Kidney tubule cell (primary cell): ENCODE data around the gene IGDCC3.
"Not testable (repeated sequence)": the region's sequence is repeated elsewhere in the genome, so short reads cannot be mapped to it uniquely, and the experiment has no call there.

Experiments used
- DNase-seq: peaks from one replicate; pipeline ENCODE4 v3.0.0-alpha.2; 2018; ENCODE audit warnings: low spot score

Gene IGDCC3

DNA sequence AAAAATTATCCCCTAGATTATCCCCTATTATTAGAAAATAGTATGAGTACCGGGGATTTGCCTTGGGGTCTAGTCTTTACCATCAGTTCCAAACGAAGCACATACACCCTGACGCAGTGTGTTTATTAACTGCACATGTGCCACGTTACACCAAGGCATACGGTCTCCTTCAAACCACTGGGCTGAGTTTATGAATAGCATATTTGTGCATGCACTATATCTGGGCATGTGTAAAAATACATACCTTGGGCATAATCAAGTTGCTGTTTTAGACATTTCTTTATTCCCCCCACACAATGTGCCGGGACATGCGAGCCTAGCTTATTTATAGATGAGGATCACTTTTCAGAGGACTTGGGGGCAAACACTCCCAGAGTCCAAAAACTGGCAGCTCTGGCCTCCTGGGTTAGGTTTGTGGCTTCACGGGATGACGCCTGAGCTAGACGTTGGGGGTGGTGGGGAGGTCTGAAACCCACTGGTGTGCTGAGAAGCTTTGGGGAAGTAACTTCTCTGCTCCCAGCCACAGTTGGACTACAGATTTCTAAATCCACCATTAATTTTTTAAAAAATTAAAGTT lies 28.7 kb upstream of the IGDCC3 start:
- DNase-seq = no peak

DNA sequence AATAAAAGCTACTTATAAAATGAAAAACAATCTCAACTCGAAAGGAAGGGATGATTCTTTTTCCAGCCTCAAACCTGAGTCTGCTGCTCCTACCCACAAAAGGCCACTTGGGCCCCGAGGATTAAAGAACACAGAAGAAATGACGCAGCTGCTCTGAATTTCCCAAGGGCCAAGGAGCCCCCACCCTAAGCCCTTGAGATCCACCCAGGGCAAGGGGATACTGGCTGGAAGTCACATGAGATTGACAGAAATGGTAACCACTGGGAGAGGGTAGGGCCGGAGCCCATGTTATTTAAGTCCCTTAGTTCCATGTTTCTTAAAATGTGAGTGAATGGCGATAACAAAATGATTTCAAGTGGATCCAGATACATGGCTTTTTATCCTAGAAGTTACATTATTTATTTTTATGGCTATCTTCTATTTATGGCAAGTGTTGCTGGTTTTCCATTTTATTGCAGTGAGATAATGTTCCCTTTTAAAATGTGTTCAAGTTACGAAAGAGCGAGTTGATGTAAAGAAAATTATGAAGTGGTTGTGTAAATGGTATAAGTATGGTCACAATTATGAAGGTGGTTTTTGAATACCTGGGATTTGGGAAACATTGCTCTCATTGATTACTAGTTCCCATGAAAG lies 28.1 kb upstream of the IGDCC3 start:
- no peak for DNase-seq

DNA sequence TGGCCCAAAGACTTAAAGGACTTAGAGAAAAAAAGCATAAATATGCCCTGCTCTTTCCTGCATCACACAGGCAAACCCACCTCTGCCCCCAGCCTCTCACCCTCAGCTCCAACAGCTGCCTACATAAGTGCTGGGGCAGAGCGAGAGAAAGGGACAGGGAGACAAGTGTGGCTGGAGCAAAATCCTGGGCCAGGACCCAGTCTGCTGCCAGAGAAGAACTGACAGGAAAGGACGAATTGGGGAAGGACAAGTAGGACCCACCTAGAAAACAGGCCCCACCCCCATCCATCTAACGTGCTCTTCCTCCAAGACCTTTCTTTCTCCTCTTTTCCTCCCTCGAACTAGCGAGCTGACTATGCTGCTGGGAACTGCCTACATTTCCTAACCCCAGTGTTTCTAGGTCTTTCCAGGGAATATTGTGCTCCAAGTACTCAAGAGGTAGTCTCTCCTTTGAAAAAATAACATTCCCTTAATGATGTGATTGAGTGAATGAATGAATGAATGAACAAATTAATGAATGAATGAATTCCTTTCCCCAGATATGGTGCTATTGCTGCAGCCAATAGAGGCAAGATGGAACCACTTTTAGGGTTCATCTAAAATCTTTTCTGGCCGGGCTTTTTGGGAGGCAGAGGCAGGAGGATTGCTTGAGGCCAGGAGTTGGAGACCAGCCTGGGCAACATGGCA lies 26.5 kb upstream of the IGDCC3 start:
- DNase-seq = no peak

DNA sequence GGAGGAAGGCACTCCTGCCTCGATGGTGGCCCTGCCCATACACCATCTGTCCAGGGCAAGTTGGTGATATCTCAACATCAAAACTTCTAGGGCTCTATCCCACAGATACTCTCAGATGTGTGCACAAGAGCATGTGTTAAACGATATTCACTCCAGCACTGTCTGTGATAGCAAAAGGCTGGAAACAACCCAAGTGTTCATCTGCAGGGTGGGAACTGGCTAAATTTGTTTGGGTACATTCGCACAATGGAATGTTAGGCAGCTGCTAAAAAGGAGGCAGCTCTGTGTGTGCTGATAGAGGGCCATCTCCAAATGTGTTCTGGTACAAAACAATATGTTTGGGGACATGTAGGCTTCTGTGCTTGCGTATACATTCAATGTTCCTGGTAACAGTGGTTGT lies 25.2 kb upstream of the IGDCC3 start:
- DNase-seq = no peak

DNA sequence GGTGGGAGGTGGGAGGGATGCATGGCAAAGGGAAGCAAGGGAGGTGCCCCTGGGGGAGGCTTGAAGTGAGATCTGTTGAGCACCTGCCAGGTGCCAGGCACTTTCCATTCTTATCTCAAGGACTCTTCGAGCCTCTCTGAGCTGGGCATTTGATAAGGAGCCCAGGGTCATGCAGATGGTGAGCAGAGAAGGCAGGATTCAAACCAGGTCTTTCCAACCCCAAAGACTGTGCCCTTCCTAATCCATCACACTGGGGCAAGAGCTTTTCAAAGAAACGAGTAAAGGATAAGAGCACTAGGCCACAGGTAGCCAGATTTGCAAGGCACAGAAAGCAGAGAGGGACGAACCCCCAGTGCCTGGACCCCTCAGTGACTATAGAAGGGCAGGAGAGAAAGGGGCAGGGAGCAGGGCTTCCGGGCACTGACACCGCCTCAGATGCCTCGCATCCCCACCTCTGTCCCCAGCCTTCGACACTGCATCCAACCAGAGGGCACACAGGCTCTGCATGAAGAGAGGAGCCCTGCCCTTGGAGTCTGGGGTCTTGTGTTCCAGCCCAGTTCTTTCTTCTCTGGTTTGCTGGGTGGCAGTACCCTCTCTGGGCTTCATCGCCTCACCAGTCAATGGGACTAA lies 23.9 kb upstream of the IGDCC3 start:
- no peak for DNase-seq

DNA sequence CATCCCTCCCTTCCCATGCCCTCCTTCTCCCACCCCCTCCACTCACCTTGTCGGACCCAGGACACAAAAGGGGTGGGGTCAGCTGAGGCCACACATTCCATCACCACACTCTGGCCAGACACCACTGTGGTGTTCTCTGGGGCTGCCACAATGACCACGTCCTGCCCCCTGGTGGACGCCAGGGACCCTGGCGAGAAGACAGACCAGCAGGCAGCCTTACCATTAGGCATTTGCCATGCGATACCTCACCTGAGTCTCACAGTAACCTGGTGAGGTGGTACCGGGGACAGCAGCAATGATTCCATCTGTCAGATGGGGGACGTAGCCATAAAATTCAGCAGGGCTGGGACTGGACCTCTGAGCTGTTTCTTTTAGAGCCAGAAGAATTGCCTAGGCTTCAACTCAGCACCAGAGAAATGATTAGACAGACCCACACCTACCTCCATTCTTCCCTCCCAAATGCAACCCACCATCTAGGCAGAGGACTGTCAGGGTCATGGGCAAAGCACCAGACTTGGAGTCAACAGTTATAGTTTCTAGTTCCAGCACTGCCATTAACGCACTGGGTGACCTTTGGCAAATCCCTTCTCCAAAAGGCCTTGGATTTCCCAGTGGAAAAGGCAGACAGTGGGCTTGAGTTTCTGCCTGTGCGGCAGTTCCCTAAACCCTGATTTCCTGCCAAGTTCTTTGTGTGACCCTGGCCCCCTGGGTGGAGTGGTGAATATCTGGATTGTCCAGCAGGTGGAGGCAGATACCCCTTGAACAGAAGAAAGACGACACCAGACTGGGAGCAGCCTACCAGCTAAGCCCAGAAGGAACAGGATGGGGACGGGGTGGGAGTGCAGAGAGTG lies 23.2 kb upstream of the IGDCC3 start:
- peak; percentile 71 for DNase-seq

DNA sequence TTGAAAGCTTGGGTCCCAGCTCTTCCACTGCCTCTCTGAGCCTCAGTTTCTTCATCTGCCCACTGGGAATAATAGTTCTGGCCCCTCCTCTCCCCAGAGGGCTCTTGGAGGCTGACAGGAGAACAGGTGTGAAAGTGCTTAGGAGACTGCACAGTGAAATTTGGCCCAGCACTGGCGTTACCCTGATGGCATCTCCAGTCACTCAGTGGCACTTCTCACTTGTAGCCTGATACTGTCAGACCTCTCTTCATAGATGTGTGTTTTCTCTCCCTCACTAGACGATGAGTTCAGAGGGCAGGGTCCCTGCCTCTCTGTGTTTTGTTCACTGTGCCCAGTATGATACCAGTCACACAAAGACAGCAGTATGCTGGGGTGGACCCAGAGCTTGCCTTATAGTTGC lies 22.2 kb upstream of the IGDCC3 start:
- DNase-seq = no peak

DNA sequence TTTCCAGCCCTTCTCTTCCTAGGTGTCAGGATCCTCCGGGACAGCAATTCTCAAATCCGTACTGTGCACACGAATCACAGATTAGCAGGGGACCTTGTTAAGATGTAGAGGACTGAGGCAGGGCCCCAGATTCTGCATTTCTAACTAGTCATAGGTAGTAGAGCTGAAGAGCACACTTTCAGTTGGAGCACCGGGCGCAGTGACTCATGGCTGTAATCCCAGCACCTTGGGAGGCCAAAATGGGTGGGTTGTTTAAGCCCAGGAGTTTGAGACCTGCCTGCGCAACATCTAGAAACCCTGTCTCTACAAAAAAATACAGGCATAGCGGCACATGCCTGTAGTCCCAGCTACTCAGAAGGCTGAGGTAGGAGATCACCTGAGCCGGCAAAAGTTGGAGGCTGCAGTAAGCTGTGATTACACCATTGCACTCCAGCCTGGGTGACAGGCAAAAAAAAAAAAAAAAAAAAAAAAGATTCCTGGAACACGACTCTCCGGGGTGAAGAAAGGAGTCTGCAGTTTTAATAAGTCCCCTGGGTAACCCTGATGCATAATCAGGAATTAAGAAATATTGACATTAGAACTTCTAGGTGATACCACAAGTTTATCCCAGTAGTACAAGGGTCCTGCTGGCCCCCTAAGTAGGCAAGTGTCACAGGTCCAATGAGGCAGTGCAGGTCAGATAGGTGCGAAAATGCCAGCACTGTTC lies 21.4 kb upstream of the IGDCC3 start:
- DNase-seq = no peak

DNA sequence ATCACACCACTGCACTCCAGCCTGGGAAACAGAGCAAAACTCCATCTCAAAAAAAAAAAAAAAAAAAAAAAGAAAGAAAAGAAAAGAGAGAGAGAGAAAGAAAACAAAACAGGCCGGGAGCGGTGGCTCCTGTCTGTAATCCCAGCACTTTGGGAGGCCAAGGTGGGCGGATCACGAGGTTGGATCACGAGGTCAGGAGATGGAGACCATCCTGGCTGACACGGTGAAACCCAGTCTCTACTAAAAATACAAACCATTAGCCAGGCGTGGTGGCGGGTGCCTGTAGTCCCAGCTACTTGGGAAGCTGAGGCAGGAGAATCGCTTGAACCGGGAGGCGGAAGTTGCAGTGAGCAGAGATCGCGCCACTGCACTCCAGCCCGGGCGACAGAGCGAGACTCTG lies 20.7 kb upstream of the IGDCC3 start:
- DNase-seq = not testable (repeated sequence)

DNA sequence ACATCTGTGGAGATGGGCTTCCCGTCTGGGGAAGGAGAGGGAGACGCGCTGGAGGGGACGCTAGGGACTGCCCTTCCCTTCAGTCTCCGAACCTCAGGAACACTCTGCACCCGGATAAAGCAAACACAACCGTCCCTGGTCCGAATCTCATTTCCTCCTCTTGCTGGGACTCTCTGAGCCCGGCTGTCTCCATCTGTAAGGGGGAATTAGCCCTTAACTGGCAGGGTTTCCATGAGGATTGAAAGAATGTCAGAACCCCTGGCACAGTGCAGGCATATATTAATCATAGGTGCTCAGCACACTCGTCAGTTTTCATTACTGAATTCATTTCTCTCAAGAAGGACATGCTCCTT lies 19.1 kb upstream of the IGDCC3 start:
- DNase-seq = no peak

DNA sequence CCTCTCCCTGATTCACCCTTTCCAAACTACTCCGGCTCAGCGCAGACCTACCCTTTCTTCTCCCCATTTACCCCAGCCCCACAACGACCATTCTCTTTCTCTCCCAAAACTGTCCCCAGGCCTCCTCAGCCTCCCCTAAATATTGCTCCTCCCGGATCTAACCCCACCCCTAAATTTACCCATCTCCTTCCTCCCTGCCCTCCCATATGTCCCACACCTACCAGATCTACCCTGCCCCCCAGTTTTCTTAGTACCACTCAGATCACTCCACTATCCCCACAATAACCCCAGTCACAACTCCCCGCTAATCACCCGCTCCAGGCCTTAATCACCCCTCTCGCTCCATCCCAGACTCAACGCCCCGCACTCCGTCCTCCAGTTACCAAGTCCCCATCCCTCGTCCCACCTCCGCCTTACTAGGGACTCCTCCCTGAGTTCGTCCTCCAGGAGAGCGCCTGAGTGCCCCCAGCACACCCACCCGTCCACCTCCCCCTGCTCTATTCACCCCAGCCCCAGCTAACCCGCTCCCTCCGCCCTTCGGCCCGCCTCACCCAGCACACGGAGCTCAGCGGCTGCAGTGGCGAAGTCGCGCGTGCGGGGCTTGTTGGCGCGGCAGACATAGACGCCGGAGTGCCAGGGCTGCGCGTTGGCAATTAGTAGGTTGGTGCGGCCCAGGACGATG lies 18.6 kb upstream of the IGDCC3 start:
- DNase-seq = no peak

DNA sequence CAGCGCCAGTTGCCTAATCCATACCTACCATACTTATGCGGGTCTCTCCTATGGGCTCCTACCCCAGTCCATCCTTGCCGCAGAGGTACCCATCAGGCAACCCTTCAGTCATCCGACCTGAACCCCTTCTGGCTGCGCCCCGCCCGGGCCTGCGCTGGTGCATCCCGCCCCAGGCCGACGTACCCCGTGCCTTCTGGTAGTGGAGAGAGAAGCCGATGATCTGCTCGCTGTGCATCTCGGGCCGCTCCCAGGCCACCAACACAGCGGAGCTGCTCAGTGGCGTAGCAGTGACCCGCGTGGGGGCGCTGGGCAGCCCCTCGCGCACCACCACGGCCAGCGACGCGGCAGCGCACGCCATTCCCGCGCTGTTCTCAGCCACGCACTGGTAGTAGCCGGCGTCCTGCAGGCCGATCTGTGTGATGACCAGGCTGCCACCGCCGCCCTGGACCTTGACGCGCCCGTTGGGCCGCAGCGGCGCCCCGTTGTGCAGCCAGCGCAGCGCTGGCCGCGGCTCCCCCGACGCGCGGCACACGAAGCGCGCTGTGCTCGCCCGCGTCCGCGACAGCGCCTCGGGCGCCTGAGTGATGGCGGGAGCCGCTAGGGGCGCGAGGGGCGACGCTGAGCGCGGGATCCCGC lies 17.9 kb upstream of the IGDCC3 start:
- no peak for DNase-seq

DNA sequence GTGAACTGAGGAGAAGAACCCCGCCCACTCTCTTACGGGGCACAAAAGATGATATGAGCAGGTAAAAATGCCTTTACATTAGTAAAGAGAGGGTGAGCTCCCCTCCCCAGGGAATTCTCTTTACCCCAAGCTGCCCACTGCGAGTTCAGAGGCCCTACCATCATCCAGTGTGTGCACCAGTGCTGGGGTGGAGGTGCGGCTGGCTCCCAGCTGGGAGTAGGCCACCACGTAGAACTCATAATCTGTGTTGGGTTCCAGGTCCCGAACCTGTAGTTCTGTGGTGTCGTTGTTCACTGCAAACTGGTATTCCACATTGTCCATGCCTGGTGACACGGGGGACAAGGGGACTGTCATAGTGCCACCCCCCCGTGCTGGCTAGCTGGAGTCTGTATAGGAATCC lies 17.1 kb upstream of the IGDCC3 start:
- no peak for DNase-seq

DNA sequence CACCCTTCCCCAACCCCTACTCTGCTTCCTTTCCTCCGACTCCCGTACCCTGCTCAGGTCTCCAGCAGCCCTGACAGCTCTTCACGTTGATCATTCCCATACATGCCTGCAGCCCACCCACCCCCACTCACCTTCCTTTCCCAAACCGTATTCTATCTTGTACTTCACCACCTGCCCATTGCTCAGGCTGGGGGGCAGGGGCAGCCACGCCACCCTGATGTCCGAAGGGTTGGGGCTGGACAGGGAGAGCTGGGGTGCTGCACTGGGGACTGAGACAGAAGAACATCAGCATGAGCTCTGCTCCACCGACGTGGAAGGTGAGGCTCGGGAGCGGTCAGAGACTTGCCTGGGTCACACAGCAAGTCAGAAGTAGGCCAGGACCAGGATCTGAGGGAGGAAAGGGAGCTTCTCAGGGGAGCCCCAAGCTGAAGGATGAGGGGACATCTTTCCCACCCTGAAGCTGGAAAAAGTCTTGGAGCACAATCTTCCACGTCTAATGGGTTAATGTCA lies 16.5 kb upstream of the IGDCC3 start:
- DNase-seq = no peak

DNA sequence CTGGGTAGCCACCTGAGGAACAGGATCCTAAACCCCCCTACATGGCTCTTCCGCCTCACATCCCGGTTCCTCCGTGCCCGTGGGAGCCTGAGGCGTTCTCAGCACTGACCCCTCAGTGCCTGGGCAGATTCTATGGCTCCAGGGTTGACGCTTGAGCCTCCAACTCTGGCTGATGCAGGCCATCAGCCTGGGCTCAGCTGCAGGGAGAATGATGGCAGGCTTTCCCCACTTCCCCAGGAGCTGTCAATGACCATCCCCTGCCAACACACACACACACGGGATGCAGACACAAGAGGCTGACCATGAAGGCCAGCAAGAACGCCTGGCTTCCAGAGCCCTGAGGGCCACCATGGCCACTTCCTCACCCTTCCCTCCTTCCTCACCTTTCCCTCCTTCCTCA lies 15.8 kb upstream of the IGDCC3 start:
- no peak for DNase-seq

DNA sequence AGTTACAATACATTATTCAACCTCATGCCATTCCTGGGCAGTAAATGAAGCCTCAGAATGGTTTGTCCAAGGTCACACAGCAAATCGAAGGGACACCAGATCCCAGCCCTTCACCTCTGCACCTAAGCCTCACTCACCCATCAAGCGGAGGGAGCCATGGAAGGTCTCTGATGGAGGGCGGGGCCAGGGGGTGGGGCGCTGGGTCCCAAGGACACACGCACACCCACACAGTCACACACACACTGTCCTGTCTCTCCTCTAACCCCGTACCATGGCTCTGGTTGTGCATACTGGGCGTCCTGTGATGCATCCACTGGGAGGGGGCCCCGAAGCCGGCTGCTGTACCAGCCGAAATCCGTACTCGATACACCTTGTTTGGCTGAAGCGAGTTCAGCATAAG lies 15.3 kb upstream of the IGDCC3 start:
- DNase-seq = no peak

DNA sequence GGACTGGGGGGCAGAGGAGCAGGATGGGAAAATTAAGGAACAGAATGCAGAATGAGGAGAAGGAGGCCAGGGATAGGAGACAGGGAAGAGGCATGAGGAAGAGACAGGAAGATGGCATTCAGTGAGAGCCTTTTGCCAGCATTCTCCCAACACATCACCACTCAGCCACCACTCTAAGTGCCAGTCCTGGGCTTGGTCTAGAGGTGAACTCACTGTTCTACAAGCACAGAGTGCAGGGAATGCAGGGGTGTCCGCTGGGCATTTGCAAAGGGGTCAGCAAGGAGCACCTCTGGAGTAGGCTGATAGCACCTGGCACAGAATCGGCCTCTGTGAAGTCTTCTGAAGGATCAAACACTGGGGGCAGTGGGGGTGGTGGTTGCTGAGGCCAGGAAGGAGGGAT lies 14.6 kb upstream of the IGDCC3 start:
- no peak for DNase-seq

DNA sequence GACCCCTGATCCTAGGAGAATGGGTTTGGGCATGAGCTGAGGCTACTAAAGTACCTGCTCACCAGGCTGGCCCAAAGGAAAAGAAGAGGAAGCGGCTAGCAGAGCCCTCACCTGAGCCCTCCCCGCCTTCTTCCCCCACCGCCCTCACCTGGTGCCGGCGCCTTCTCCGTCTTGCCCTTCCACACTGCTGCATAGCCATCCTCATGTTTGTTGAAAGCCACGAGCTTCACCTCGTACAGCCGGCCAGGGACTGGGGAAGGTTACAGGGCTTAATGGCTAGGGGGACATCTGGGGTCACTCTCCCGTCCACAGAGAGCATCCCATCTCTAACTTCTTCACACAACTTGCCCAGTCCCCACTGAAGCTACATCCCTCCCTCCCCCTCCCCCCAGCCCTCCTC lies 13.9 kb upstream of the IGDCC3 start:
- DNase-seq = no peak

DNA sequence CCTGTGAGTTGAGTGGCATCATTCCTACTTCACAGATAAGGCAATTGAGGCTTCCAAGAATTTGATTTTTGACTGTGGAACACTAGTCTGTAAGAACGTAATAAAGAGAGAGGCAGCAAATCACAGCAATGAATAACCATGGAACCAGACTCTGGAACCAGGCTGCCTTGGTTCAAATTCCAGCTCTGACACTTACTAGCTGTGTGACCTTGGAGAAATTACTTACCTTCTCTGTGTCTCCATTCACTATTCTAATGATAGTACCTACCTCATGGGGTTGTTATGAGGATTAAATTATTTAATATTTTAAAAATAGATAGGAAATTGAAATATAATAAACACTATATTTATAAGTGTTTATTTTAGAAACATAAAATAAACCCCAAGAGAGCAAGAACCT lies 12.6 kb upstream of the IGDCC3 start:
- no peak for DNase-seq

DNA sequence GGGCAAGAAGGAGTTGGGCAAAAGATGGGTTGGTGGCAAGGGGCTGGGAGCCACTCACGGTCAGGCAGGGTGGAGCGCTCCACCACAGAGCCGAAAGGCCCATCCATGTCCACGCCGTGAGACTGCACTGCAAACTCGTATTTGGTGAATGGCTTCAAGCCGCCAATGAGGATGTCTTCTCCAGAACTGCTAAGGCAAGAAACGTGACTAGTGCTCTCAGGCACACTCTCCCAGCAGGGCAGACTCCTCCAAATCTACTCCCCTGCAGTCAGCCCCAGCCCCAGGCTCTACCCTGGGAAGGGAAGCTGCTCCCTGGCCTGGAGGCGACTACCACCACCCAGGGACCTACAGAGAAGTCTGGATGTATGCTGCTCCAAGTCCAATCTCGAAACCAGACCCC lies 11.4 kb upstream of the IGDCC3 start:
- DNase-seq = no peak
